Neural progenitor cell (in vitro differentiated cells): ENCODE measurements around the gene PDIA3.

Experiments used
- EZH2 ChIP-seq: fragments of 200-600 bp; sonication (generic); IDR thresholded peaks from 2 replicates; pipeline ENCODE4 v1.6.1; 2017; ENCODE audit warnings: antibody characterized with exemption, mild to moderate bottlenecking, moderate library complexity
- EZH2phosphoT487 ChIP-seq: fragments of 200-600 bp; sonication (generic); IDR thresholded peaks from 2 replicates; pipeline ENCODE4 v1.6.1; 2017; ENCODE audit warnings: antibody characterized with exemption
- TF ChIP-seq, protein P1 (sequence below): fragments of 200-600 bp; sonication (generic); IDR thresholded peaks from 2 replicates; pipeline ENCODE4 v1.5.1; 2017; ENCODE audit warnings: antibody characterized with exemption, mild to moderate bottlenecking

DNA sequence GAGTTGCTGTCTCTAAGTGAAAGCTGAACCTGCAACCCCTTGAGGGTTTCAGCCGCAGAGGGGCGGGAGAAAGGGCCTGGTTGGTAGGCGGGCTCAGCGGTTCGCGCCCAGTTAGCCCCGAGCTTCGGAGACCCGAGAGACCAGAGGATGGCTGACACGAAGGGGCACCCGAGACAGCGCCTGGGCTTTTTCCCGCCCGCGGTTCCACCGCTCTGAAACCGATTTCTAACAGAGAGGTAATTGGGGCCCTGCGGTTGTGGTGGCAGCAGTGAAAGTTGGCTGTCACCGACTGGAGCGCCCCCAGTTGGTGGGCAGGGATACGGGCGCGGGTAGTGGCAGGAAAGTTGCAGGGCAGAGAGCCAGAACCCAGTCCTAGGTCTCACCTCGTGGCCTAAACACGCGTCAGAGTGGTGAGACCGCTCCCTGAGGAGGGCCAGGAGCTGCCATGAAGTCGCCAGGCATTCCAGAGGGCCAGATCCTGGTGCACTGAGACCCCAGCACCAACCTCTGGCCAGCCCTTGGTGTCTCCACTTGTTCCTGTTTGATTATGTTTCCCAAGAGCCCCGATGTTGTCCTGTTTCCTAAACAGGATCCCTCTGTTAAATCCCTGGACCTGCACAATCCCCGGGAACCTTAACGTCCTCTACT is 31.2 kb downstream of the PDIA3 start:
- TF ChIP-seq, protein P1, sequence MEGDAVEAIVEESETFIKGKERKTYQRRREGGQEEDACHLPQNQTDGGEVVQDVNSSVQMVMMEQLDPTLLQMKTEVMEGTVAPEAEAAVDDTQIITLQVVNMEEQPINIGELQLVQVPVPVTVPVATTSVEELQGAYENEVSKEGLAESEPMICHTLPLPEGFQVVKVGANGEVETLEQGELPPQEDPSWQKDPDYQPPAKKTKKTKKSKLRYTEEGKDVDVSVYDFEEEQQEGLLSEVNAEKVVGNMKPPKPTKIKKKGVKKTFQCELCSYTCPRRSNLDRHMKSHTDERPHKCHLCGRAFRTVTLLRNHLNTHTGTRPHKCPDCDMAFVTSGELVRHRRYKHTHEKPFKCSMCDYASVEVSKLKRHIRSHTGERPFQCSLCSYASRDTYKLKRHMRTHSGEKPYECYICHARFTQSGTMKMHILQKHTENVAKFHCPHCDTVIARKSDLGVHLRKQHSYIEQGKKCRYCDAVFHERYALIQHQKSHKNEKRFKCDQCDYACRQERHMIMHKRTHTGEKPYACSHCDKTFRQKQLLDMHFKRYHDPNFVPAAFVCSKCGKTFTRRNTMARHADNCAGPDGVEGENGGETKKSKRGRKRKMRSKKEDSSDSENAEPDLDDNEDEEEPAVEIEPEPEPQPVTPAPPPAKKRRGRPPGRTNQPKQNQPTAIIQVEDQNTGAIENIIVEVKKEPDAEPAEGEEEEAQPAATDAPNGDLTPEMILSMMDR: peak; percentile 81
- TF ChIP-seq EZH2phosphoT487 (no peak), EZH2 (peak; percentile 11)
